SK-N-SH treated with all-trans-retinoic acid at 6 μM for 48 hours (cell line): Measurements from ENCODE around the gene RPP30.

Experiments
- ATAC-seq: fragments of 200-7000 bp; cut with Tn5 transposase; 3 replicates; pipeline ENCODE4 v1.9.1; 2020; ENCODE audit warnings: mild to moderate bottlenecking, moderate library complexity
- ARNTL ChIP-seq: fragments of 450-650 bp; formaldehyde crosslinking; IDR thresholded peaks from 2 replicates; pipeline ENCODE4 v1.5.0; 2020; ENCODE audit warnings: low read depth, mild to moderate bottlenecking, moderate library complexity, borderline replicate concordance
- BACH2 ChIP-seq: fragments of 250-450 bp; sonication (Bioruptor Pico); IDR thresholded peaks from 2 replicates; pipeline ENCODE4 v1.9.0; 2021; ENCODE audit warnings: mild to moderate bottlenecking, borderline replicate concordance
- CSDC2 ChIP-seq: fragments of 250-450 bp; sonication (Bioruptor Pico); IDR thresholded peaks from 2 replicates; pipeline ENCODE4 v1.5.0; 2020; ENCODE audit warnings: mild to moderate bottlenecking, moderate library complexity
- ESRRG ChIP-seq: fragments of 250-450 bp; sonication (Bioruptor Pico); IDR thresholded peaks from 2 replicates; pipeline ENCODE4 v1.6.1; 2021; ENCODE audit warnings: mild to moderate bottlenecking
- GLIS3 ChIP-seq: fragments of 250-450 bp; sonication (Bioruptor Pico); IDR thresholded peaks from 2 replicates; pipeline ENCODE4 v1.5.0; 2020; ENCODE audit warnings: mild to moderate bottlenecking, moderate library complexity
- ISL1 ChIP-seq: fragments of 250-450 bp; sonication (Bioruptor Pico); IDR thresholded peaks from 2 replicates; pipeline ENCODE4 v2.1.2; 2022; ENCODE audit warnings: mild to moderate bottlenecking, moderate library complexity
- OSR1 ChIP-seq: fragments of 250-450 bp; sonication (Bioruptor Pico); IDR thresholded peaks from 2 replicates; pipeline ENCODE4 v1.8.0; 2022; ENCODE audit warnings: moderate library complexity, mild to moderate bottlenecking, inconsistent platforms
- PATZ1 ChIP-seq: fragments of 250-450 bp; sonication (Bioruptor Pico); IDR thresholded peaks from 2 replicates; pipeline ENCODE4 v1.8.0; 2020; ENCODE audit warnings: mild to moderate bottlenecking, moderate library complexity, borderline replicate concordance
- POU6F1 ChIP-seq: fragments of 250-450 bp; sonication (Bioruptor Pico); IDR thresholded peaks from 2 replicates; pipeline ENCODE4 v1.8.0; 2021; ENCODE audit warnings: low read depth, mild to moderate bottlenecking, moderate library complexity, borderline replicate concordance
- PPARA ChIP-seq: fragments of 250-450 bp; sonication (Bioruptor Pico); IDR thresholded peaks from 2 replicates; pipeline ENCODE4 v1.5.0; 2020; ENCODE audit warnings: mild to moderate bottlenecking, borderline replicate concordance
- RARB ChIP-seq: fragments of 250-450 bp; sonication (Bioruptor Pico); IDR thresholded peaks from 2 replicates; pipeline ENCODE4 v1.8.0; 2021; ENCODE audit warnings: mild to moderate bottlenecking, moderate library complexity
- SNAI2 ChIP-seq: fragments of 250-450 bp; sonication (Bioruptor Pico); IDR thresholded peaks from 2 replicates; pipeline ENCODE4 v1.5.0; 2020; ENCODE audit warnings: mild to moderate bottlenecking, moderate library complexity
- TOX ChIP-seq: fragments of 250-450 bp; sonication (Bioruptor Pico); IDR thresholded peaks from 2 replicates; pipeline ENCODE4 v1.8.0; 2021; ENCODE audit warnings: mild to moderate bottlenecking, moderate library complexity, borderline replicate concordance
- ZC3H10 ChIP-seq: fragments of 250-450 bp; sonication (Bioruptor Pico); IDR thresholded peaks from 2 replicates; pipeline ENCODE4 v1.5.1; 2021; ENCODE audit warnings: mild to moderate bottlenecking, moderate library complexity
- ZFP3 ChIP-seq: fragments of 250-450 bp; sonication (Bioruptor Pico); IDR thresholded peaks from 2 replicates; pipeline ENCODE4 v1.5.0; 2020; ENCODE audit warnings: mild to moderate bottlenecking, moderate library complexity
- ZNF565 ChIP-seq: fragments of 450-650 bp; formaldehyde crosslinking; conservative IDR thresholded peaks from 2 replicates; pipeline ENCODE4 v1.5.0; 2020; ENCODE audit warnings: low read depth, mild to moderate bottlenecking, moderate library complexity
- ZNF70 ChIP-seq: fragments of 450-650 bp; formaldehyde crosslinking; IDR thresholded peaks from 2 replicates; pipeline ENCODE4 v1.5.0; 2020; ENCODE audit warnings: mild to moderate bottlenecking, moderate library complexity
- ZNF8 ChIP-seq: fragments of 450-650 bp; formaldehyde crosslinking; IDR thresholded peaks from 2 replicates; pipeline ENCODE4 v1.5.0; 2020; ENCODE audit warnings: mild to moderate bottlenecking, moderate library complexity
- TF ChIP-seq, protein P1 (sequence below): fragments of 250-450 bp; sonication (Bioruptor Pico); IDR thresholded peaks from 2 replicates; pipeline ENCODE4 v1.5.1; 2020; ENCODE audit warnings: low read depth, mild to moderate bottlenecking, moderate library complexity
- TF ChIP-seq, protein P2 (sequence below): fragments of 250-450 bp; sonication (Bioruptor Pico); IDR thresholded peaks from 2 replicates; pipeline ENCODE4 v1.5.1; 2021; ENCODE audit warnings: mild to moderate bottlenecking, moderate library complexity

RPP30 gene

DNA sequence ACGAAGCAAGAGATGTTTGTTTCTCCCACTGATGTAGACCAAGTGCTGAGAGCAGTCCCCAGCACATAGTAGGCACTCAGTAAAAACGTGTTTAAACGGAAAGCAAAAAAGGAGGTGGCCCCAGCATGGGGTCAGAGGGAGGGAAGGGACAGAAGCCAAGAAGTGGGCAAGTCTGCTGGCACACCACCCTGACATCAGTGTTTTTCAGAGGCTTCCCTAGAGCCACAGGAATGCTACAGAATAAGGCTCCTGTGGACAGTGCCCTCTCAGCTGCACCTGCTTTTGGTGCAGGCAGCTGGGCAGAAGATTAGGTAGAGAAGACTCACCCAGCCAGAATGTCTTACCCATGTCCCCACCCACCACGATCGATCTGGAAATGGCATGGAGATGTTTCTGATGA lies 57.4 kb downstream of the RPP30 start:
- no peak for TF ChIP-seq GLIS3 (CRISPR knock-in tag)
- no peak for TF ChIP-seq ZC3H10 (CRISPR knock-in tag)
- TF ChIP-seq ZNF565: no peak
- ATAC-seq: no peak

- TF ChIP-seq ARNTL (CRISPR knock-in tag) (no peak), ISL1 (peak; percentile 46)
- ATAC-seq: peak; percentile 91
These were observed 58.5 kb downstream of the RPP30 start for GRCh38 chr10:90930070-90930837.

DNA sequence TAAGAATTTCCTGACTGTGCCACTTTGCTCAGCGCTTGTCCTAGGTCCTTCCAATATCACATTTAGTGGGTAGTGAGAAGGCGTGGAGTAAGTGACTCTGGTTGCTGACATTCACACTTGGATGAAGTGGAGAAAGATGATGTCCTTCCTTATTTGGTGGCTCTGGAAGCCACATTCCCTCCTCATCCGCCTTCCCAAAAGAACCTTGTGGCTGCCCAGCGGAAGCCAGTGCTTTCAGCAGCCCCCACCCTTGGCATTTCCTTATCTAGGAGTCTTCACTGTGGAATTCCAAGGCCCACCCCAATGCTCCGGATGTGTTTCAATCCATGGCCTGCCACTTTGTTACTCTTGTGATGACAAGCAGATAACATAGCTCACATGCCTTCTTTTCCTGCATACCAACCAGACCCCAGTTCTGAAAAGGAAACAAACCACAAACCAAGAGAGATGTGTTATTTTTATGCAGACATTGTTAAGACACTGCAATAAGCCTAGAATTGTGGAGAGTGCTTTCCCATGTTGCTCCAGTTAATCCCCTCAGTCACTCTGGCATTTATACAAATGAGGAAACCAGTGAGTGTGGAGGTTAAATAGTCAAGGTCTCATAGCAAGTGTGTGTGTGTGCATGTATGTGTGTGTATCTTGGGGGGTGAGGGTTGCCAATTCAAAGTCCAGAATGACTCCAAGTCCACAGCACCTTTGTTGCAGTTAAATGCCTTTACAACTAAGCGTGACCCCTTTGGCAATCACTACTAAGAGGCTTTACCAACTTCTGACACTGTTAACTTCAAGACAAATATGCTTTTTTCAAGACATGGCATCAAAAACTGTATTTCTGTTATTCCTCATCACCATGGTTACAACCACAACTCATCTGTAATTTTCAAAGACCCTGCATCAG lies 59.4 kb downstream of the RPP30 start:
- ATAC-seq: peak; percentile 81
- TF ChIP-seq ARNTL (CRISPR knock-in tag) (no peak), GLIS3 (CRISPR knock-in tag) (0 out of 2 replicates have a peak, but pooled peaks have one; percentile 4), PATZ1 (CRISPR knock-in tag) (peak; percentile 92), CSDC2 (CRISPR knock-in tag) (no peak), ZNF565 (no peak), OSR1 (CRISPR knock-in tag) (no peak), ZC3H10 (CRISPR knock-in tag) (no peak), RARB (no peak), PPARA (CRISPR knock-in tag) (no peak), BACH2 (CRISPR knock-in tag) (no peak), ZFP3 (CRISPR knock-in tag) (no peak; the same call in 1 of the 2 replicates), POU6F1 (CRISPR knock-in tag) (no peak), SNAI2 (no peak), ISL1 (peak; percentile 88), ESRRG (CRISPR knock-in tag) (peak; percentile 49; the same call in 1 of the 2 replicates)
- TF ChIP-seq, protein P1, sequence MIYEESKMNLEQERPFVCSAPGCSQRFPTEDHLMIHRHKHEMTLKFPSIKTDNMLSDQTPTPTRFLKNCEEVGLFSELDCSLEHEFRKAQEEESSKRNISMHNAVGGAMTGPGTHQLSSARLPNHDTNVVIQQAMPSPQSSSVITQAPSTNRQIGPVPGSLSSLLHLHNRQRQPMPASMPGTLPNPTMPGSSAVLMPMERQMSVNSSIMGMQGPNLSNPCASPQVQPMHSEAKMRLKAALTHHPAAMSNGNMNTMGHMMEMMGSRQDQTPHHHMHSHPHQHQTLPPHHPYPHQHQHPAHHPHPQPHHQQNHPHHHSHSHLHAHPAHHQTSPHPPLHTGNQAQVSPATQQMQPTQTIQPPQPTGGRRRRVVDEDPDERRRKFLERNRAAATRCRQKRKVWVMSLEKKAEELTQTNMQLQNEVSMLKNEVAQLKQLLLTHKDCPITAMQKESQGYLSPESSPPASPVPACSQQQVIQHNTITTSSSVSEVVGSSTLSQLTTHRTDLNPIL (CRISPR knock-in tag): peak; percentile 80; the same call in 1 of the 2 replicates
- TF ChIP-seq, protein P2, sequence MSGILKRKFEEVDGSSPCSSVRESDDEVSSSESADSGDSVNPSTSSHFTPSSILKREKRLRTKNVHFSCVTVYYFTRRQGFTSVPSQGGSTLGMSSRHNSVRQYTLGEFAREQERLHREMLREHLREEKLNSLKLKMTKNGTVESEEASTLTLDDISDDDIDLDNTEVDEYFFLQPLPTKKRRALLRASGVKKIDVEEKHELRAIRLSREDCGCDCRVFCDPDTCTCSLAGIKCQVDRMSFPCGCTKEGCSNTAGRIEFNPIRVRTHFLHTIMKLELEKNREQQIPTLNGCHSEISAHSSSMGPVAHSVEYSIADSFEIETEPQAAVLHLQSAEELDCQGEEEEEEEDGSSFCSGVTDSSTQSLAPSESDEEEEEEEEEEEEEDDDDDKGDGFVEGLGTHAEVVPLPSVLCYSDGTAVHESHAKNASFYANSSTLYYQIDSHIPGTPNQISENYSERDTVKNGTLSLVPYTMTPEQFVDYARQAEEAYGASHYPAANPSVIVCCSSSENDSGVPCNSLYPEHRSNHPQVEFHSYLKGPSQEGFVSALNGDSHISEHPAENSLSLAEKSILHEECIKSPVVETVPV (CRISPR knock-in tag): 0 out of 2 replicates have a peak, but pooled peaks have one; percentile 59

DNA sequence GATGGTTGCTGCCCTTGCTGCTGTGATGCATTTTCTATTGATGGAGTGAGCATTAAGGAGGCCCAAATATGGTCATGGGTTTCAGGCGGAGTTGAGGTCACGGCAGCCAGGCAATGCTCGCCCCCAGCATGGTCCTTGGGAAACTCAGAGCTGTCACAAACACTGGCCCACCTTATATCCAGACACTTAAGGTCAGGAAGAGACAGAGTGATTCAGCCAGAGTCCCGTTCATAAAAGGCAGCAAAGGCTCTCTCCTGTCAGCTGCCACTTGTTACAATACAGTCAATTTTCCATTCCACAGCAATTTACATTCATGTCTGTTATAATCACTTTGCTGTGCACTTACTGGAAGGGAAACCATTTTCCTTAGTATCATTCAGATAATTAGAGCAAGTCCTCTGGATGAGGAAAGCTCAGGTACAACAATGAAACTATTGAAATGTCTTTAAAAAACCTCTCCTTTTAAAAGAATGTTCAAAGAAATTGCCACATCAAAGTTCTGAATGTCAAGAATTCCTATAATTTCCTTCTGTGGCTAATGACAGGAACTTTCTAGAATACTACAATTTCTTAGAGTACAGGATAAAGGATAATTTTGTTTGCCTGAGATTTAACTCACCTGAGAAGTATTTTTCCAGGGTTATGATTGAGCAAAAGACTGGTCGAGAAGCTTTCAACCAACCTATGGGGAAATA lies 64.0 kb downstream of the RPP30 start:
- TF ChIP-seq ZFP3 (CRISPR knock-in tag) (no peak), ISL1 (peak; percentile 79)
- peak; percentile 21 for ATAC-seq

DNA sequence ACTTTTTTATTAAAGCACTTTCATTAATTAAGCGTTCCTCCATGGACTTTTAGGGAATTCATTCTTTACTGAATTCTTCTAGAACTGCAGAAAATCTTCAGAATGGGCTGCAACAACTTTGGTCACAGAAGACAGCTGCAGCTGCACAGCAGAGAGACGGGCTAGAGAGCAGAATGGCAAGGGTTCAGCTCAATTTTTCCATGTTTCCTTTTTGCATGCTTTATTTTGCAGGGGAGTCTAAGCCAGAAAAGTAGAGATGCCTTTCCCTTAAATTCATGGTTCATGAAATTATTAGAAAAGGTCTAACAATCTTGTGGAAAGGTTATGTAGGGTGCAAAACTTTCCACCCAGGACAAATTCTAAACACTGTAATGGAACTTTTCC lies 64.5 kb downstream of the RPP30 start:
- ATAC-seq: no peak
- no peak for TF ChIP-seq PPARA (CRISPR knock-in tag)
- TF ChIP-seq, protein P1 (CRISPR knock-in tag): no peak
- TF ChIP-seq TOX (CRISPR knock-in tag): no peak
- TF ChIP-seq ZNF565: no peak
- no peak for TF ChIP-seq SNAI2
- TF ChIP-seq ISL1: no peak
- TF ChIP-seq ZC3H10 (CRISPR knock-in tag): no peak
- TF ChIP-seq ZNF8: no peak
- TF ChIP-seq GLIS3 (CRISPR knock-in tag): no peak
- TF ChIP-seq, protein P2 (CRISPR knock-in tag): no peak
- TF ChIP-seq RARB: no peak
- no peak for TF ChIP-seq ZNF70
- TF ChIP-seq BACH2 (CRISPR knock-in tag): no peak
